HT-29 (cell line): ENCODE measurements around the gene C1orf141. TPM values are rescaled to one million over a fixed set of nuclear protein-coding genes. Genes with fewer than 3 reads are reported as not detected.
"Not testable (repeated sequence)": the region's sequence is repeated elsewhere in the genome, so short reads cannot be mapped to it uniquely, and the experiment has no call there.

Experiments used
- DNase-seq: peaks from one replicate; pipeline ENCODE4 v3.0.0-alpha.2; 2015; ENCODE audit warnings: low spot score
- total RNA-seq: library from RNA; depleted of rRNA; stranded (reverse); fragments of >200 nt; shearing (Covaris generic); gene quantifications from 2 replicates; pipeline ENCODE4 v1.2.3, GENCODE V29; 2014

Gene C1orf141
- total RNA-seq, 1 experiment from 2014 or later = not detected

DNA sequence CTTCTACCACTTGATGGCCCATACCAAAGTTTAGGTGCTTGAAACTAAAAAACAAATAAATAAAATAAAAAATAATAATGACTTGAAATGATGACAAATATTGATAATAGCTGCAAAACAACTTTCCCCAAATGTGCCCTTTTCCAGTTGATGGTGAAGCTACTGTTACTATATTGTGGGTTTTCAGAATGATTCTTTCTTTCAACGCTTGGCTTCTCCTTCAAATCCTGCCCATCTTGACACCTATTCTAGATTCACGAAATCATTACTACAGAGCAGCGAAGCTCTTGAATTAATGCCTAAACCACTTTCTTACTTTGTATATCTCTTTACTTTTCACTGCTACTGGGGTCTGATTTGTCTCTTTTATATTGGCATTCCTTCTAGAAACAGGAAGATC lies 9.2 kb upstream of the C1orf141 start:
- DNase-seq = no peak

- DNase-seq = no peak
Observed at GRCh38 chr1:67142931-67143330, 8.2 kb upstream of the C1orf141 start.

GRCh38 chr1:67141832-67142231 lies 7.1 kb upstream of the C1orf141 start:
- DNase-seq = not testable (repeated sequence)

GRCh38 chr1:67140460-67140859 lies 5.7 kb upstream of the C1orf141 start:
- DNase-seq = no peak

DNA sequence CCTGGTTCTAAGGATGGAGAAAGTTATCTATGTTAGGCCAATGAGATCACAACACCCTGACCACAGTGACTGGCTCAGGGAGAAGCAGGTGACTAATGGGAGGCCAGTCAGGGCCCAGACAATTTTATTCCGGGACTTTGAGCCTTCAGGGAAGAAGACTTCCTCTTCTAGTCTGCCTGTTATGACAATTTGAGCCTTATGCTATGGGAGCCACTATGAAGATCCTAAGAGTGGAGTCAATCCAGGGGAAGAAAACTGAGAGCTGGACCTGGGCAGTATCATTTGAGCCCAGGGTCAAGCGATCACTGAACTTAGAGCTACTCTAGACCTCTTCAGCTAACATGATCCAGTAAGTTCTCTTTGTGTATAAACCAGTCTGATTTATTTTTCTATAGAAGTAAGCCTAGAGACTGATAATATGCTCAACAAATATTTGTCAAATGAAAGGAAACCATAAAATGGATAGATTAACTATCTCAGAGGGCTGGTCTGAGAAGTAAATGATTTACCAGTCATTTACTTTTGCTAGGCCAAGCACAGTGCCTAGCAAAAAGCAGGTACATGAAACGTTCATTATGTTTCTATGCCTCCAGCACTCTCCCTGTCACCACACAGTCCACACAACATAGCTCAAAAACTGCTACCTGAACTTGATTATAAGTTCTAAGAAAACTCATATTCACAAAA lies 4.2 kb upstream of the C1orf141 start:
- DNase-seq = peak; percentile 61

GRCh38 chr1:67137307-67137753 lies 2.6 kb upstream of the C1orf141 start:
- peak; percentile 14 for DNase-seq

- no peak for DNase-seq
Observed at GRCh38 chr1:67135354-67135753, 584 bp upstream of the C1orf141 start.

- DNase-seq = no peak
Observed at GRCh38 chr1:67133177-67133576, 1.6 kb downstream of the C1orf141 start.

DNA sequence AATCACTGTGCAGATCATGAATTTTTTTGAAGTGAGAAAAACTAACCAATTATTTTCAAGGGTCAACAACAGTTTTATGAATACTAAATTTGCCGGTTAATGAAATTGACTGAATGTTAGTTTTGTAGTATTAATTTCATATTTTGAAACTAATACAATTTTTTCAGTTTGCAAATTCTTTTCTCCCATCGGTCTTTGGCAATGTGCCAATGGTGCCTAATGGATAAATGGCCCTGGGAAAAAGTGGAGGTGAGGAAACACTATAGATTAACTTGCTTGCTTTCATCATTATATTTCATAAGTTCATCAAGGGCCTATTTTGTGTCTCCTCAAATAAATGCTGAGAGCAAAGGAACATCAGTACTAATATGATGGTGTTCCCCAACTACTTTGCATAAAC lies 4.1 kb downstream of the C1orf141 start:
- no peak for DNase-seq

- DNase-seq = no peak
Observed at GRCh38 chr1:67126974-67127373, 7.8 kb downstream of the C1orf141 start.

DNA sequence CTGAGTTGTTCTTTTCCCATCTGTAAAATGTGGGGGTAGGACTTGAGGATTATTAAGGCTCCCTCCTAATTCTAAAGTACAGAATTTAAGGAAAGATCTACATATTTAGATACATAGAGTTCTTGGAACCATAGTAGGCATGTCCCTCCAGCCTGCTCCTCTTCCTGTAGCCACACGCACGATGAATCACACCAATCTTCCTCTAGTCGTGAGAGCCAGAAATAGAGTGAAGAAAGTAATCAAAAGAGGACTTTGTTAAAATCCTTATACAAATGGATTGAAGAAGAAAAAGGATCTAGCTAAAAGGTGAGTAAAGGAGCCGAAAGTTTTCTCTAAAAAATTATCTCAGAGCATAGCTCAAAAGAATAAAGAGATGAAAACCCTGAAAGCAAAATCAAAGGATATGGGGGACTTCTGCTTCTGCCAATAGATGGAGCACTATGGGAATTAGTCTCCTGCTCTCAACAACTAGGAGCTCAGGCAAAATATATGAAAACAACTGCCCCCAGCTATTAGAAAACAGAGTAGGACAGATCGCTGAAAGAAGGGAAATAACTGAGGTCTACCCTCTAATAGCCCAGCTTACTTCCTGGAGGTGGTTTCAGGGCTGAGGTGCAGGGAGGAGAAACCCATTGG lies 8.5 kb downstream of the C1orf141 start:
- DNase-seq = no peak

- DNase-seq = no peak
Observed at GRCh38 chr1:67124455-67124854, 10.3 kb downstream of the C1orf141 start.

DNA sequence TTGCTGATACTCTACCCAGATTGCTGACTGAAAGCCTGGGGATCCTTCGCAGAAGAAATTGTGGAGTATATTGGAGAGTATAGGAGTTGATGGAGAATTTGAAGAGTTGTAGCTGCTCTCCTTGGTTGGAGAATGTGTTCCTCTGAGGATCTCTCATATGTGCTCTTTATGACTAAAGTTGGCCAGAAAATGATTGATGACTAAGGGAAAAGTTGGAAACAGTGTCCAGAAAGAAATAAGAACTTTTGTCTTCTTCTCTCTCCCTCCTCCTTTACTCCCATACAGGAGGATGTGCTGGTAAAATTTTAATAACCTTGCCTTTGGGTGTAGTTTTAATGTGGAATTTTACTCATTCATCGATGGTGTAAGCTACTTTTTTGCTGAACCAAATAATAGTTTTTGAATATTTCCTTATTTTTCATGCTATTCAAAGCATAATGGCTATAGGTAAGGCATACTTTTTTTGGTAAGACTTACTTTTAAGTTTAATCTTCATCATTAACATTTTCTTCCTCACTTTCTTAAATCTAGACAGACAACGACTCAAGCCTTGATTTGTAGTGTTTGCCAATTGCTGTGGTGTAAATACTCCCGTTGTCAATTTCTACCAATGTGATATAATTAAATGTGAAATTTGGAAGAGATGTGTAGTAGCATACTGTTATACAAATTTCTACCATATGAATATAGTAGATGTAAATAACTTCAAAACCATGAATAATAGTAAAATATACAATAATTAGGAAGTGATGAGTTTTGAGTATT lies 13.7 kb downstream of the C1orf141 start:
- DNase-seq = no peak

DNA sequence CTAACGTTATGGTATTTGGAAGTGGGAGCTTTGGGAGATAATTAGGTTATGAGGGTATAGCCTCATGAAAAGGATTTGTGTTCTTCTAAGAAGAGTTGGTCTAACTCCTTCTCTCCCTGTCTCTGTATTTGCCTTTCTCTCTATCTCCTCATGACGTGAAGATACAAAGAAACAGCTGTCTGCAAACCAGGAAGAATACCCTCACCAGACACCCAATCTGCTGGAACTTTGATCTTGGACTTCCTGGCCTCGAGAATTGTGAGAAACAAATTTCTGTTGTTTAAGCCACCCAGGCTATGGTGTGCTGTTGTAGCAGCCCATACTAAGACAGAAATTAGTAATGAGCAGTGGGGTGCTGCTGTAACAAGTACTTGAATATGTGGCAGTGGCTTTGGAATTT lies 16.1 kb downstream of the C1orf141 start:
- no peak for DNase-seq

- no peak for DNase-seq
Observed at GRCh38 chr1:67118191-67118590, 16.6 kb downstream of the C1orf141 start.

- DNase-seq = no peak
Observed at GRCh38 chr1:67114162-67114561, 20.6 kb downstream of the C1orf141 start.

- no peak for DNase-seq
Observed at GRCh38 chr1:67110352-67110751, 24.4 kb downstream of the C1orf141 start.

DNA sequence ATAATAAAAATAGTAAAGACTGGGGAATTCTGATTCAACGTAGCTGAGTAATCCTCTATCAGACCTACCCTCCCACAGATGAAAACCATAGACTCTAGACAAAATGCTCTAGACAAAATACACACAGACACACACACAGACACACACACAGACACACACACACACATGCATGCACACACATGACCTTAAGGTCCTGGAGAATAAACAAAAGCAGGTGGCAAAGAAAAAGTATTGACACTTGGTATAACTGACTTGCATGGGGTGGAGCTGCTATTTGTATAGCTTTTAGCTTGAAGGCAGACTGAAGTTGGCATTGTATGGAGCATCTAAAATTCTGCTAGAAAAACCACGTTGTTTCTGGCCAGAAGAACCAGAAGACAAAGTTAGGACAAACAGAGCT lies 29.3 kb downstream of the C1orf141 start:
- DNase-seq = no peak

GRCh38 chr1:67103548-67103947 lies 31.2 kb downstream of the C1orf141 start:
- DNase-seq = peak; percentile 21

DNA sequence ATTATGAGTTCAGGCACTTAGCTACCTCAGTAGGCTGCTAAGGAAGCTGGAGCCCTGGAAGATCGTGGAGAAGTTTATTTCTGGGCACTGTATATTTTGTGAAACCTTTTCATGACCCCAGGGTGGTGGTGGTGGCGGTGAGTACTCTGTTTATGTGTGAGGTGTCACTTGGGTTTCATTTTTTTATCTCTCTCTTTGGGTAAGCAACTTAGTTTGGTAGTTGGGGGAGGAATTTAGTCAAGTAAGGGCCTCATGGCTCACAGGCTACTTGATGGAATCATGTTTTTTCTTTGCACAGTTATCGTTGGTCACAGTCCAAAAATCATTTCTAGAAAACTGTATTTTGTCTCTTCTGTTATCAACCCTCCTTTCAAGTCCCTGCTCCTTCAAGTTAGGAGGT lies 33.9 kb downstream of the C1orf141 start:
- DNase-seq = no peak

DNA sequence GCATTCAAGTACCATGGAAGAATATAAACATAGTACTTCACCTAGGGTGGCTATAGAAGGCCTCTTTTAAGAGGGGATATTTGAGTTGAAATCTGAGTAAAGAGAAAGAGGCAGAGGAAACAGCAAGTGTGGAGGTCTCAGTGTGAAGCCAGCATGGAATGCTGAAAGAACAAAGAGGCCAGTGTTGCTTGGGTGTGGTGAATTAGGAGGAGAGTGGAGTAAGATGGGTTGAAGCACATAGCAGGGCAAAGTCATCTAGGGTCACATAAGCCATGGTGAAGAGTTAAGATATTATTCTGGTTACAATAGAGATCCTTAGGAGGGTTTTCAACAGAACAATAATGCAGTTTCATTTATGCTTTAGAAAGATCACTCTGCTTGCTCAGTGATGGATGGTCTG lies 37.5 kb downstream of the C1orf141 start:
- no peak for DNase-seq

DNA sequence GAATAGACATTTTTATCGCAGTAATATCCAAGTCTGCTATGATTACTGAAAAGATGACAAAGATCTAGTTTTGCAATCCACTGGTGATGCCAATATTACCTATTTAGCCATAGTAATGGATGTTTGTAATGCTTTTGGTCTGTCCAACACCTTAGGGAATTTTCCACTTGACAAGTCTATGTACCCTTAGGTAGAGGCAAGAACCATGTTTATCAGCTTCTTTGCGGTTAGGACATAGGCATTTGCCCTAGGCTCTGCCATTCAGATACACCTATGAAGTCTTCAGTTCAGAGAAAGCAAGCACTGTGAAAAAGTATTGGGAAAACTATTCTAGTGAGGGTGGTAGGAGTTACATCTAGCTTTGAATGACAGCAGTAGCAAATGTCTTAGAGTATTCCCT lies 40.6 kb downstream of the C1orf141 start:
- no peak for DNase-seq
